GM21619 (cell line): ENCODE results near the gene TOP2B.

Source experiments
- ATAC-seq: cut with Tn5 transposase; IDR thresholded peaks from one replicate; pipeline ENCODE4 v1.9.1; 2021; ENCODE audit not compliant: unreplicated experiment

TOP2B gene

DNA sequence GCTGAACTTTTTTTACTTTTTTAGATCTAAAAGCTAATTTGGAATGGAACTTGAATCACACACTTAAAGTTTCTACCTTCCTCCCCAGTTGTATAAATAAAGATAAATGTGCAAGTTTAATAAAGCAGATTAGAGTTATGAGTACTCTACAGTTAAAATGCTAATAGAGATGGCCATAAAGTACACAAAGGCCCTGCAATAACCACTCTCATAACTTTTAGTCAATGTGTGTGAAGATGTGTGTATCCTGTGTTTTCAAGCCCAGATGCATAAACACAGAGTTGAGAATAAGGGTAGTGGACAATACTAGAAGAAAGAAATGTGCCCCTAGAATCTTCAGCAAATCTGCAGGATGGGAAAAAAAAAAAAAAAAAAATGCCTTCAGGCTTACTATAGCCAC is 45.3 kb downstream of the TOP2B start:
- ATAC-seq, result no peak

GRCh38 chr3:25618028-25618427 is 46.7 kb downstream of the TOP2B start:
- ATAC-seq, result no peak

DNA sequence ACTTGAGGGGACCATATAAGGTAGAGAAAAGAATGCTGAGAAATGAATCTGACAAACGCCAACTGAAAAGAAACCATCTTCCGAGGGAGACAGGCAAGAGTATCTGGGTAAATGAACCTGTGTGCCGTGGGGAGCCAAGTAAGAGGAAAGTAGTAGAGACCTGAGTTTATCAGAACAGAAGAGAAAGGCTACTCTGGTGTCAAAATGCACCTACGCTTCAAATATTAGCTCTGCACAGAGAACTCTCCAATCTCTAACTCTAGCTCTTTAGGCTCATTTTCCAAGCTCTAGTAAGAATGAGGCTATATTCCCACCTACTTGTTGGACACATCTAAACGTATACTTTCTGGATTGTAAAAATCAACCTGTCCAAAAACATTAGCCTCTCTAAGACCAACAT is 53.5 kb downstream of the TOP2B start:
- no peak for ATAC-seq

- ATAC-seq, result no peak
Measured at GRCh38 chr3:25610779-25611178, 53.9 kb downstream of the TOP2B start.

DNA sequence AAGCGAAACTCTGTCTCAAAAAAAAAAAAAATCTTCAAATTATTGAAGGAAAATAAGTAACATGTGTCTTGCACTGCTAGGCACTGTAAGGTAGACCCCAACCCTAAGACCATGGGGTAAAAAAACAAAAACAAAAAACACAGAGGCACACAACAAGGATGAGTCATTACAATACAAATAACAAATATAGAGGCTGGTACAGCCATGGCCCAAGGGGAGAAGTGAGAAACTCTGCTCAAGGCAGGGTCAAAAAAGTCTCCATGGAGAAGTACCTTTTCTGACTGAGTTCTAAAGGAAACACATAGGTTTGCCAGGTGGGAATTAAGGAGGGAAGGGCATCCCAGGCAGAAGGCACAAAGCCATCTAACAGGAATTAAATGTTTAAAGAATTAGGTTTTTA is 54.5 kb downstream of the TOP2B start:
- ATAC-seq, result no peak

- ATAC-seq, result peak; percentile 56
Measured at GRCh38 chr3:25604107-25604805, 60.5 kb downstream of the TOP2B start.

- no peak for ATAC-seq
Measured at GRCh38 chr3:25603703-25604102, 61.0 kb downstream of the TOP2B start.

- ATAC-seq, result no peak
Measured at GRCh38 chr3:25597535-25598101, 67.1 kb downstream of the TOP2B start.

- peak; percentile 44 for ATAC-seq
Measured at GRCh38 chr3:25594007-25594502, 70.7 kb downstream of the TOP2B start.

DNA sequence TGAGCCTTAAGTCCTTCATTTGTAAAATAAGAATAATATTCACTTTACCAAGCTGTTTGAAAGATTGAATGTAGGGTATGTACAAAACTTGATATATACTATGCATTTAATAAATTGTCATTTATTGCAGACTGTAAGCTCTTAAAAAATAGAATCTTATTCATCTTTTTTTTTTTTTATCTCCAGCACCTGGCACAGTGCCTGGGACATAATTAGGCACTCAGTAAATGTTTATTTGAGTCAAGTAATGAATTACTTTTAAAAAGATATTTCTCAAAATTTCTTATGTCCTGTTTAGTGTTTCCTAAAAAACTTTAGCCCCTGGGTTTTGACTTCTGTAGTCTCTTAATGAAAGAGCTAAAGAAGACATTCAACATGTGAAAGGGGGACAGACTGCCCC is 71.7 kb downstream of the TOP2B start:
- no peak for ATAC-seq

DNA sequence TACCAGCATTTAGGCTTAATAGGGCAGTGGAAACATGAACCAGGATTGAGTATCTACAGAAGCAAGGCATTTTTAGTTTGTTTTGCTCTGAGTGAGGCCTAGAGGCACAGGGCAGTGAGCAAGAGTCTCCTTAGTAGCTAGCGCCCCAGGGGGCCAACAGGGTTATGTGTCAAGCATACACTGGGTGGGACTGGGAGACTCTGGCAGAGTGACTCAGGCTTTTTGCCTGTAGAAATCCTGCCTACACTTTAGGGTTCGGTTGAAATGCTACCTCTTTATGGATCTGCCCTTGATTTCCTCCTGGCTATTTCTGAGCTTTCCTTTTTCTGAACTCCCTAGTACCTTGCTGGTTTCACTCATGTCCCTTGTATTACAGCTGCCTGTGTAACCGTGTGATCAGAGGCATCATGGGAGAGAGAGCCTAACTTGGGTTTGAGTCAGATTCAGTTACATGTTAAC is 72.2 kb downstream of the TOP2B start:
- no peak for ATAC-seq

DNA sequence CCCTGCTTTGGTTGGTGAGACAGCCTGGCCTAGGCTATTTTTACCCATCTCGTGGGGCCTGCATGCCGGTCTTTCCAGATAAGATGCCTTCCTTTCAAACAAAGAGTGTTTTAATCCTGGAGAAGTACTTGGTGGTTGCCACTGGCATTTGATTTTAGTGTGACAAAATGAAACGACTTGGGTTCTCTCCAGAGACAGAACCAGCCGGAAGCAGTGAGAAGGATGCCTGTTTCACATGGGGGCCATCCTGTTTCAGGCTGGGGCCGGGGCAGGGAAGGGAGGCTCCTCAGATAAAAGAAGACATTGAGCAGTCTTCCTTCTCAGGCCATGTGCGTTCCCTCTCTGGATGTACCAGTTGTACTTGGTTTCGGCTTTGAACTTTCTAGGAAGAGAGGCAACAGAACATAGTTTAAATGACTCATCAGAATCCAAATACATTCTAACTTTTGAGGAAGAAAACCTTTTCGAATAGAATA is 74.9 kb downstream of the TOP2B start:
- ATAC-seq, result no peak

DNA sequence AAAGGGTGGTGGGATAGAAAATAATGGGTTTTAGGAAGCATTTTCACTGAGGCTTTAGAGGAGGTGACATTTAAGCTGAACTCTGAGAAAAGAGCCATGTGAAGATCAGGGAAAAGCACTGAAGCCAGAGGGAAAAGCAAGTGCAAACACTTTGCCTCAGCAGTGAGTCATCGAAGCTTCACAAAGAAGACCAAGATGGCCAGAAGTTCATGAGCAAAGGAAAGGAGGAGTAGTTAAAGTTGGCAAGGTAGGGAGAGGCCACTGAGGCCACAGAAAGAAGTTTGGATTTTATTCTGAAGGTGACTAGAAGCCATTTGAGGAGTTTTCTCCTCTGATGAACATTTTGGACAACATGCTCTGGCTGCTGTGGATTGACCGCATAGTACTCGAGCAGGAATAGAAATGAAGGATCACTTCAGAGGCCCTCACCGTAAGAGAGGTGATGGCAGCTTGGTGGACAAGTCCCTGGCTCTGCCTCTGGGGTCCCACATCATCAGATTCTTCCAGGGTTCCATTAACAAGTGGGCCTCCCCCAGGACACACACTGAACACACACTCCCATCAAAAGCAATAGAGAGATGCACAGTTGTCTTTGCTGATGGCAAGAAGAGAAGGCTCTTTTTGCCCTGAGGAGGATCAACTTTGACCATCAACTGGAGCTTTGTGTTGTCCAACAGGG is 75.5 kb downstream of the TOP2B start:
- ATAC-seq, result no peak

DNA sequence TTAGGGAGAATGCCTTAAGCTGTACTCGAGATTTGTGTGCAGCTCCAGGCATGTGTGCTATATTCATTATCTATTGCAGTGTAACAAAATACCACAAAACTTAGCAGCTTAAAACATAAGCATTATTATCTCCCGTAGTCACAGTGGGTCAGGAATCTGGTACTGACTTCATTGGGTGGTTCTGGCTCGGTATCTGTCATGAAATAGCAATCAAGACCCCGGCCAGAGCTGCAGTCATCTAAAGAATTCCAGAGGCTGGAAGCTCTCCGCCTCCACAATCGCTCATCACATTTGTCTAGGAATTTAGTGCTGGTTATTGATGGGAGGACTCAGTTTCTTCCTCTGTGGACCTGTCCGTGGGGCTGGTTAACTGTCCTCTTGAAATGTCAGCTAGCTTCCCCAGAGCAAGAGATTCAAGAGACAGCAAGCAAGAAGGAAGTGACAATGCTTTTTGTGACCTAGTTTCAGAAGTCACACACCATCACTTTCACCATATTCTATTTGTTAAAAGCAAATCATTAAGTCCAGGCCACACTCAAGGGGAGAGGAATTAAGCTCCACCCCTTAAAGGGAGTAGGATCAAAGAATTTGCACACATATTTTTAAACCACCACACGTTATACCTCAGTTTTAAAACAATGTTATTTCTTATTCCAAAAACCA is 76.1 kb downstream of the TOP2B start:
- ATAC-seq, result no peak

GRCh38 chr3:25587975-25588374 is 76.7 kb downstream of the TOP2B start:
- no peak for ATAC-seq

GRCh38 chr3:25587526-25587925 is 77.2 kb downstream of the TOP2B start:
- no peak for ATAC-seq

- no peak for ATAC-seq
Measured at GRCh38 chr3:25587094-25587493, 77.6 kb downstream of the TOP2B start.

GRCh38 chr3:25586553-25586952 is 78.2 kb downstream of the TOP2B start:
- ATAC-seq, result no peak

DNA sequence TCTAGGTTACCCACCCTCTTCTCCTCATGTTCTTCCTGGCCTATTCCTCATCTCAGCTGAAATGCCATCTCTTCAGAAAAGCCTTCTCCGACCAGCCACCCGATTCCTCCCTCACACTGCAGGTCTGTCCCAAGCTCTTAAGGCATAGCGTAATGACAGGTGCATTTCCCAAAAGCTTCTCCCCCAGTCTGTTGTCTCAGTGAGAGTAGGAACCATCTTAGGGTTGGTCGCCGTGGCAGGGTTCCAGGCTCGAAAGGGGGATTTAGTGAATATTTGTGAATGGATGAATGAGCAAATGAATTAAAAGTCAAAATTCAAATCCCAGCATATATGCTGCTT is 78.6 kb downstream of the TOP2B start:
- no peak for ATAC-seq

DNA sequence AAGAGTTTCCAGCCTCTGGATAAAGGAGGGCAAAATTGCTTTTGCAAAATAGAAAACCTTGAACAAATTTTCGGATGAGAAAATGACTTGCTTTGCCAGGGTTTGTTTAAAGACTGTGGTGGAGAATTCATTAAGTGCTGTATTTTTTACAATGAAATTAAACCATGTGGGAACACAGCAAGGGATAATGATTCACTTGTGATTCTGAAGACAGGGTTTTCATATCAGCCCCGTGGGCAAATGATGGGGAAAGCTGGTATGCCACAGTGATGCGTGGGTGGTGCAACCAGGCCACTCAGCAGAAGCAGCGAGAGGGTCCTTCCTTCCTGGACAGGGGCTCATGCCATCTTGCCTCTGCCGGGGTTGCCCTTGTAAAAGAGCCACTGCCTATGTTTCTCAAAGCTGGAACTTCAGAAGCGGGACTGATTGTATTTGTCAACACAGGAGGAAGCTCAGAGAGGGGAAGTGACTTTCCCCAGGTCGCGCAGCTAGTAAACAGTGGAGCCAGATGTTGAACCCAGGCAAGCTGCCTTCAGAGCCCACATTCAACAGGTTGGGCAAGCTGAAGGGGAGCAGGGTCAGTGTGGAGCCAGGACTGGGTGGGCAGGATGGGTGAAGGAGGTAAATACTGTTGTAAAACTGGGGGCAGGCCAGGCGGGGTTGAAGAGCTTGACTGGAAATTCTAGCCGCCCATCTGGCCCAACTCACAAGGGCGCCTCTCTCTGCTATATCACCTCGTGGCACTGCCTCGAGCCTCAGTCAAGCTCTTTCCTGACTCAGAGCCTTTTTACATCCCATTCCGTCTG is 79.1 kb downstream of the TOP2B start:
- ATAC-seq, result no peak
